ENCODE data around the gene ASB3.

DNA sequence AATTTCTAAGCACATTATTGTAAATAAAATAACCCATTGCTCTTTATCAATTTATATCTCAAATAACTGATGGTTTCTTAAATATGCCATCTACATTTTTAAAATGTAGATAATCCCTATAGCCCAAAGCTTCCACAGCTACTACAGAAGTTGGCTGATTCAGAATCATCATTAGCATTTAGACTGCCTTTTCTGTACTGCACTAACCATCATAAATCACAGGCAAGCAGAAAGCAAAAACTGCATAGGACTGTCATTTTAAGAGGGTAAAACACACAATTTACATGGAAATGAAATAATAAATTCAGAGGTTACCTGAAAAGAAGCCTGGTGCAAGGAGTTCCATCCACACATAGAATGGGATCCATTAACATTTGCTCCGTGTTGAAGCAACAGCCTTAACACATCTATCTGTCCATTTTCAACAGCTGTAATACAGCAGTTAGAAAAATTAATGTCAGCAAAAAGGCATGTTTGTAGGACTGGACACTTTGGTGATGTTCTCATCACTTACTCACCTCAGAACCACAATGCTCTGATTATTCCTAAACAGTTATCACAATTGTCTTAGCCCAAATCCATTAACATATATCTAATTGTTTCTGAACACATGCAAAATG lies 57.5 kb downstream of the ASB3 start:
- TF ChIP-seq, protein P1, sequence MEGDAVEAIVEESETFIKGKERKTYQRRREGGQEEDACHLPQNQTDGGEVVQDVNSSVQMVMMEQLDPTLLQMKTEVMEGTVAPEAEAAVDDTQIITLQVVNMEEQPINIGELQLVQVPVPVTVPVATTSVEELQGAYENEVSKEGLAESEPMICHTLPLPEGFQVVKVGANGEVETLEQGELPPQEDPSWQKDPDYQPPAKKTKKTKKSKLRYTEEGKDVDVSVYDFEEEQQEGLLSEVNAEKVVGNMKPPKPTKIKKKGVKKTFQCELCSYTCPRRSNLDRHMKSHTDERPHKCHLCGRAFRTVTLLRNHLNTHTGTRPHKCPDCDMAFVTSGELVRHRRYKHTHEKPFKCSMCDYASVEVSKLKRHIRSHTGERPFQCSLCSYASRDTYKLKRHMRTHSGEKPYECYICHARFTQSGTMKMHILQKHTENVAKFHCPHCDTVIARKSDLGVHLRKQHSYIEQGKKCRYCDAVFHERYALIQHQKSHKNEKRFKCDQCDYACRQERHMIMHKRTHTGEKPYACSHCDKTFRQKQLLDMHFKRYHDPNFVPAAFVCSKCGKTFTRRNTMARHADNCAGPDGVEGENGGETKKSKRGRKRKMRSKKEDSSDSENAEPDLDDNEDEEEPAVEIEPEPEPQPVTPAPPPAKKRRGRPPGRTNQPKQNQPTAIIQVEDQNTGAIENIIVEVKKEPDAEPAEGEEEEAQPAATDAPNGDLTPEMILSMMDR (IDR thresholded peaks at IDR 0.05): no peak
- no peak for TF ChIP-seq POLR2A (IDR thresholded peaks at IDR 0.05)

Measured in thyroid gland (tissue), 4 donors.